22Rv1 (cell line): ENCODE data around the gene EHD4.

ENCODE experiments used
- ZFX ChIP-seq: fragments of 450-650 bp; IDR thresholded peaks from 2 replicates; pipeline ENCODE4 v1.6.1; 2017; ENCODE audit warnings: antibody characterized with exemption, borderline replicate concordance
- TF ChIP-seq, protein P1 (sequence below): fragments of 450-650 bp; IDR thresholded peaks from 2 replicates; pipeline ENCODE4 v1.5.1; 2017; ENCODE audit warnings: mild to moderate bottlenecking

DNA sequence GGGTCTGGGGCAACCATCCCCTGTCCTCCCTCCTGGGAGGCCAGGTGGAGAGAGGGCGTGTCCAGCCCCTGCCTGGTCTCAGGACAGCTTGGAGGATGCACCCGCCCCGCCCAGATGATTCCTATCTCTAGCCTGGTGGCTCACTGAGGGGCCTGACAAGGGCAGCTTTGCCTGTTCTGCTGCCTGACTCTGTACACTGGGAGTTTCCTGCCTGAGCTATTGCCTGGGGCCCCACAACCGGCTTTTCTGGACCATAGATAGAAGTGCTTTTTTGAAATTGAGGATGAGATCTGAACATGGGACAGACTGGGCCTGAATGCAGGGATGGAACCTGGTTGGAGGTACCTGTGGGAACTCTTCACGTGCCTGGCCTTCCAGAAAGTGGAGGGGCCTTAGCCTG, 49.2 kb upstream of the EHD4 start:
- TF ChIP-seq, protein P1, sequence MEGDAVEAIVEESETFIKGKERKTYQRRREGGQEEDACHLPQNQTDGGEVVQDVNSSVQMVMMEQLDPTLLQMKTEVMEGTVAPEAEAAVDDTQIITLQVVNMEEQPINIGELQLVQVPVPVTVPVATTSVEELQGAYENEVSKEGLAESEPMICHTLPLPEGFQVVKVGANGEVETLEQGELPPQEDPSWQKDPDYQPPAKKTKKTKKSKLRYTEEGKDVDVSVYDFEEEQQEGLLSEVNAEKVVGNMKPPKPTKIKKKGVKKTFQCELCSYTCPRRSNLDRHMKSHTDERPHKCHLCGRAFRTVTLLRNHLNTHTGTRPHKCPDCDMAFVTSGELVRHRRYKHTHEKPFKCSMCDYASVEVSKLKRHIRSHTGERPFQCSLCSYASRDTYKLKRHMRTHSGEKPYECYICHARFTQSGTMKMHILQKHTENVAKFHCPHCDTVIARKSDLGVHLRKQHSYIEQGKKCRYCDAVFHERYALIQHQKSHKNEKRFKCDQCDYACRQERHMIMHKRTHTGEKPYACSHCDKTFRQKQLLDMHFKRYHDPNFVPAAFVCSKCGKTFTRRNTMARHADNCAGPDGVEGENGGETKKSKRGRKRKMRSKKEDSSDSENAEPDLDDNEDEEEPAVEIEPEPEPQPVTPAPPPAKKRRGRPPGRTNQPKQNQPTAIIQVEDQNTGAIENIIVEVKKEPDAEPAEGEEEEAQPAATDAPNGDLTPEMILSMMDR, result no peak
- no peak for TF ChIP-seq ZFX
